ENCODE data around the gene TMEM266. TPM values are rescaled to one million over a fixed set of nuclear protein-coding genes. Genes with fewer than 3 reads are reported as not detected.

Gene TMEM266
- polyA plus RNA-seq, 3 donors, result not detected

DNA sequence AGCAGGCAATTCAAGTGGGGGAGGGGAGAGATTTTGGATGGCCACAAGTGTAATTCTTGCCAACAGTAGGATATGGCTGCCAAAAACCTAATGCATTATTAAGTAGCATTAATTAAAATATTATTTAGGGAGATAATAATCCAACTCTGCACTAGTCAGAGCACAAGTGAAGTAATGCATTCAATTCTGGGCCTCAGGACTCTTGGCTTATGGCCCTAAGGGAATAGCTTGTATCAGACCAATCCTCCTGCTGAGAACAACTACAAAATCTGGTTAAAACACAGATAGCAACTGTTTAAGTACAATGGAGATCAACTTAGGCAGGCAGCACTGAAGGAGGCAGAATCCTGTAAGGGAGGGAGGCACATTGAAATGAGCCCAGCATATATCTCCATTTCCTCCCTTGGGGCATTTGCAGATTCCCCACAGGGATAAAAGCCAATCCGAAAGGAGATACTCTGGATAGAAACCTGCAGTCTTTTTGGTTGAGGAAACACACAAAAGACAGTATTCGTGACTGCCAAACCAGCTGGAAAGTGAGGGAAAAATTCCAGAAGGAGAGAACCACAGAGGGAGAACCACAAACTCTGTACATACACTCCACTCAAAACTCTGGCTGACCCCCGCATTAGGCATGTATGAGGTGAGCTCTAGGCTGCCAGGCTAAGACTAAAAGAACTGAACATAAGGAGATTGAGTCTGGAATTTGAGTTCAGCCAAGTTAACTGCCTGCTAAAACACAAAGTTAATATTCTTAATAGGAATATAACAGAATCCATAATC, 194.1 kb downstream of the TMEM266 start:
- Mint-ChIP-seq H3K27ac (peak overlapping the region in 1 of 7 donors; percentile 35), H3K4me1 (no peaks in the 10 kb centered on the region)
- WGBS (ENCODE audit: insufficient coverage), result no CpG with 5 or more reads among the region's 3 CpGs

More for the DNA sequence above, 194.1 kb downstream of the TMEM266 start:
- H3K79me2 ChIP-seq (ENCODE audit: insufficient read depth, low read length), result no peaks in the 10 kb centered on the region
- H3K9ac ChIP-seq (ENCODE audit: insufficient read depth, low read length, poor library complexity, severe bottlenecking), result no peak overlapping the region
- Mint-ChIP-seq H3K9me3 (peaks cover 0 to 6% (median 2%) of the 10 kb centered on the region in 7 donors), H3K4me3 (no peak overlapping the region), H3K36me3 (peaks cover 16 to 25% of the 10 kb centered on the region in 2 donors), H3K27me3 (ENCODE audit: low read depth in 3 of 3) (no peaks in the 10 kb centered on the region)
- no peak overlapping the region for H2AFZ ChIP-seq (ENCODE audit: insufficient read depth, low read depth, low read length, poor library complexity, severe bottlenecking)
- no peak overlapping the region for H3K4me3 ChIP-seq (replicated peaks in 1 of 3; ENCODE audit: low read depth in 2 of 3, low read length in 3 of 3)
- H3K4me2 ChIP-seq (replicated peaks; ENCODE audit: extremely low read depth, low read length, poor library complexity, severe bottlenecking), result no peak overlapping the region
- H4K20me1 ChIP-seq (ENCODE audit: insufficient read depth, low read length), result peaks cover 4% of the 10 kb centered on the region
- intact Hi-C loops (cut with micrococcal nuclease), result no loop called here
- H3K27me3 ChIP-seq (ENCODE audit: control insufficient read depth in 2 of 2, insufficient read depth in 2 of 2, low read length in 2 of 2), result no peaks in the 10 kb centered on the region
- H3K36me3 ChIP-seq (replicated peaks in 1 of 2; ENCODE audit: control insufficient read depth in 1 of 2, insufficient read depth in 2 of 2, low read length in 2 of 2), result peaks cover 2 to 34% of the 10 kb centered on the region in 2 donors
- H3K27ac ChIP-seq (ENCODE audit: low read depth in 1 of 2, low read length in 2 of 2), result no peak overlapping the region
- no peak for DNase-seq
- H3K4me1 ChIP-seq (ENCODE audit: control insufficient read depth in 1 of 2, insufficient read depth in 2 of 2, low read length in 2 of 2), result no peaks in the 10 kb centered on the region
- peaks cover 0 to 9% of the 10 kb centered on the region in 2 donors for H3K9me3 ChIP-seq (replicated peaks in 1 of 2; ENCODE audit: control insufficient read depth in 1 of 2, insufficient read depth in 1 of 2, low read length in 2 of 2)
- TF ChIP-seq, protein P1, sequence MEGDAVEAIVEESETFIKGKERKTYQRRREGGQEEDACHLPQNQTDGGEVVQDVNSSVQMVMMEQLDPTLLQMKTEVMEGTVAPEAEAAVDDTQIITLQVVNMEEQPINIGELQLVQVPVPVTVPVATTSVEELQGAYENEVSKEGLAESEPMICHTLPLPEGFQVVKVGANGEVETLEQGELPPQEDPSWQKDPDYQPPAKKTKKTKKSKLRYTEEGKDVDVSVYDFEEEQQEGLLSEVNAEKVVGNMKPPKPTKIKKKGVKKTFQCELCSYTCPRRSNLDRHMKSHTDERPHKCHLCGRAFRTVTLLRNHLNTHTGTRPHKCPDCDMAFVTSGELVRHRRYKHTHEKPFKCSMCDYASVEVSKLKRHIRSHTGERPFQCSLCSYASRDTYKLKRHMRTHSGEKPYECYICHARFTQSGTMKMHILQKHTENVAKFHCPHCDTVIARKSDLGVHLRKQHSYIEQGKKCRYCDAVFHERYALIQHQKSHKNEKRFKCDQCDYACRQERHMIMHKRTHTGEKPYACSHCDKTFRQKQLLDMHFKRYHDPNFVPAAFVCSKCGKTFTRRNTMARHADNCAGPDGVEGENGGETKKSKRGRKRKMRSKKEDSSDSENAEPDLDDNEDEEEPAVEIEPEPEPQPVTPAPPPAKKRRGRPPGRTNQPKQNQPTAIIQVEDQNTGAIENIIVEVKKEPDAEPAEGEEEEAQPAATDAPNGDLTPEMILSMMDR (IDR thresholded peaks at IDR 0.05), result no peak

Other genes starting within 250 kb of the TMEM266 start
- 10 to 100 TPM; 13.6 to 22.1 (median 20.9) TPM for gene UBE2Q2, start 216.5 kb upstream of the TMEM266 start, polyA plus RNA-seq
- 10 to 100 TPM in 2 of 3 donors, 1 to 10 TPM in 1; 4.2 to 12.8 (median 12.3) TPM for gene FBXO22, start 156.1 kb upstream of the TMEM266 start, polyA plus RNA-seq
- under 1 TPM; 0.13 to 0.44 (median 0.20) TPM for gene NRG4, start 47.6 kb upstream of the TMEM266 start, polyA plus RNA-seq

All from CD14-positive monocyte (primary cell).